Osteoblast (primary cell): ENCODE data around the gene PHLPP1. TPM values are rescaled to one million over a fixed set of nuclear protein-coding genes. Genes with fewer than 3 reads are reported as not detected.

Experiments
- DNase-seq: peaks from one replicate; pipeline ENCODE4 v3.0.0; 2011; ENCODE audit warnings: low spot score, mixed read lengths; ENCODE audit not compliant: insufficient read length; ENCODE audit errors: missing footprints
- H2AFZ ChIP-seq: 2 replicates; pipeline ENCODE4 v1.6.0; 2011; ENCODE audit warnings: mild to moderate bottlenecking, low read length
- H3K27ac ChIP-seq: 2 replicates; pipeline ENCODE4 v1.5.1; 2011; ENCODE audit warnings: mild to moderate bottlenecking, low read depth, low read length, moderate library complexity
- H3K27me3 ChIP-seq: 2 replicates; pipeline ENCODE4 v1.6.0; 2012; ENCODE audit warnings: mild to moderate bottlenecking, control low read depth, inconsistent platforms, low read length, moderate library complexity; ENCODE audit not compliant: insufficient read depth
- H3K36me3 ChIP-seq: 2 replicates; pipeline ENCODE4 v1.5.1; 2011; ENCODE audit warnings: mild to moderate bottlenecking, low read length, control low read depth, moderate library complexity; ENCODE audit not compliant: insufficient read depth
- H3K4me1 ChIP-seq: 2 replicates; pipeline ENCODE4 v1.5.1; 2011; ENCODE audit warnings: mild to moderate bottlenecking, low read length, control low read depth, moderate library complexity; ENCODE audit not compliant: insufficient read depth
- H3K4me2 ChIP-seq: 2 replicates; pipeline ENCODE4 v1.6.0; 2011; ENCODE audit warnings: mild to moderate bottlenecking, low read length; ENCODE audit not compliant: insufficient read depth
- H3K4me3 ChIP-seq: fragments of 200-600 bp; sonication (generic); 3 replicates; pipeline ENCODE4 v1.5.1; 2012; ENCODE audit warnings: mild to moderate bottlenecking, low read length, inconsistent platforms; ENCODE audit not compliant: insufficient read depth
- H3K79me2 ChIP-seq: 2 replicates; pipeline ENCODE4 v1.6.0; 2012; ENCODE audit warnings: mild to moderate bottlenecking, low read length, control low read depth, inconsistent platforms; ENCODE audit not compliant: insufficient read depth
- H3K9me3 ChIP-seq: 2 replicates; pipeline ENCODE4 v1.5.1; 2011; ENCODE audit warnings: low read depth, low read length, control low read depth
- H4K20me1 ChIP-seq: 2 replicates; pipeline ENCODE4 v1.6.0; 2012; ENCODE audit warnings: mild to moderate bottlenecking, low read length, control low read depth; ENCODE audit not compliant: insufficient read depth
- total RNA-seq: library from RNA; depleted of rRNA; stranded (reverse); fragments of >200 nt; gene quantifications from 2 replicates; pipeline ENCODE4 v1.2.3, GENCODE V29; 2012
- TF ChIP-seq, protein P1 (sequence below): IDR thresholded peaks from 2 replicates; pipeline ENCODE4 v1.5.1; 2011; ENCODE audit warnings: mild to moderate bottlenecking, low read depth, low read length, moderate library complexity; ENCODE audit errors: extremely low read depth

The PHLPP1 gene
- total RNA-seq, 1 donor, result 6.9 TPM

GRCh38 chr18:62741584-62741983 lies 26.2 kb downstream of the PHLPP1 start:
- Histone ChIP-seq H3K79me2 (peaks cover 5% of the 10 kb centered on the region), H3K27me3 (no peaks in the 10 kb centered on the region), H3K4me3 (no peak overlapping the region), H4K20me1 (no peaks in the 10 kb centered on the region), H3K4me1 (no peaks in the 10 kb centered on the region), H2AFZ (no peak overlapping the region), H3K27ac (no peak overlapping the region), H3K4me2 (no peak overlapping the region), H3K9me3 (no peaks in the 10 kb centered on the region), H3K36me3 (no peaks in the 10 kb centered on the region)
- DNase-seq, result no peak
- TF ChIP-seq, protein P1, sequence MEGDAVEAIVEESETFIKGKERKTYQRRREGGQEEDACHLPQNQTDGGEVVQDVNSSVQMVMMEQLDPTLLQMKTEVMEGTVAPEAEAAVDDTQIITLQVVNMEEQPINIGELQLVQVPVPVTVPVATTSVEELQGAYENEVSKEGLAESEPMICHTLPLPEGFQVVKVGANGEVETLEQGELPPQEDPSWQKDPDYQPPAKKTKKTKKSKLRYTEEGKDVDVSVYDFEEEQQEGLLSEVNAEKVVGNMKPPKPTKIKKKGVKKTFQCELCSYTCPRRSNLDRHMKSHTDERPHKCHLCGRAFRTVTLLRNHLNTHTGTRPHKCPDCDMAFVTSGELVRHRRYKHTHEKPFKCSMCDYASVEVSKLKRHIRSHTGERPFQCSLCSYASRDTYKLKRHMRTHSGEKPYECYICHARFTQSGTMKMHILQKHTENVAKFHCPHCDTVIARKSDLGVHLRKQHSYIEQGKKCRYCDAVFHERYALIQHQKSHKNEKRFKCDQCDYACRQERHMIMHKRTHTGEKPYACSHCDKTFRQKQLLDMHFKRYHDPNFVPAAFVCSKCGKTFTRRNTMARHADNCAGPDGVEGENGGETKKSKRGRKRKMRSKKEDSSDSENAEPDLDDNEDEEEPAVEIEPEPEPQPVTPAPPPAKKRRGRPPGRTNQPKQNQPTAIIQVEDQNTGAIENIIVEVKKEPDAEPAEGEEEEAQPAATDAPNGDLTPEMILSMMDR, result no peak

- no peak for DNase-seq
- Histone ChIP-seq H3K36me3 (no peaks in the 10 kb centered on the region), H3K27me3 (no peaks in the 10 kb centered on the region), H3K9me3 (no peaks in the 10 kb centered on the region), H3K27ac (no peak overlapping the region), H3K4me2 (no peak overlapping the region), H4K20me1 (no peaks in the 10 kb centered on the region), H3K4me1 (no peaks in the 10 kb centered on the region), H2AFZ (peak overlapping the region; percentile 57), H3K4me3 (no peak overlapping the region), H3K79me2 (peaks cover 6% of the 10 kb centered on the region)
- TF ChIP-seq, protein P1, result no peak
These were observed 29.0 kb downstream of the PHLPP1 start for GRCh38 chr18:62744076-62744968.

- no peak for DNase-seq
- H3K79me2 ChIP-seq, result peaks cover 8% of the 10 kb centered on the region
- no peak overlapping the region for H3K4me3 ChIP-seq
These were observed 29.9 kb downstream of the PHLPP1 start for GRCh38 chr18:62745089-62745751.

More at GRCh38 chr18:62745089-62745751, 29.9 kb downstream of the PHLPP1 start:
- no peaks in the 10 kb centered on the region for H3K27me3 ChIP-seq
- no peak overlapping the region for H3K27ac ChIP-seq
- TF ChIP-seq, protein P1, result no peak
- no peak overlapping the region for H2AFZ ChIP-seq
- no peaks in the 10 kb centered on the region for H3K4me1 ChIP-seq
- no peak overlapping the region for H3K4me2 ChIP-seq
- no peaks in the 10 kb centered on the region for H4K20me1 ChIP-seq
- H3K9me3 ChIP-seq, result no peaks in the 10 kb centered on the region
- no peaks in the 10 kb centered on the region for H3K36me3 ChIP-seq
